HCT116 (cell line): ENCODE measurements around the gene DGKE. TPM values are rescaled to one million over a fixed set of nuclear protein-coding genes. Genes with fewer than 3 reads are reported as not detected.

Experiments used
- ATAC-seq: fragments of 200-7000 bp; cut with Tn5 transposase; 2 replicates; pipeline ENCODE4 v1.9.1; 2020; ENCODE audit warnings: mild to moderate bottlenecking, moderate library complexity
- BruUV-seq: library from RNA; stranded (reverse); fragments of 400-500 nt; replicated peaks from 2 replicates; lab custom pipeline; 2021; lab: Mats Ljungman, UMichigan
- CTCF ChIA-PET: fragments of 300-600 bp; sonication (Branson Sonifier 250); formaldehyde crosslinking; loops from one replicate; lab custom pipeline; 2021; ENCODE audit warnings: antibody characterized with exemption; lab: Charles Lee
- POLR2A ChIA-PET: fragments of 300-600, 350-600 bp; sonication (Branson Sonifier 250); formaldehyde crosslinking; loops from one replicate; lab custom pipeline; 2021; ENCODE audit warnings: antibody characterized with exemption; lab: Charles Lee
- RAD21 ChIA-PET, 2 experiments: fragments of 300-600 bp; sonication (Branson Sonifier 250); formaldehyde crosslinking; loops; one replicate each; lab custom pipeline; 2023; ENCODE audit warnings: low total read pairs in 2 of 2; ENCODE audit not compliant: uncharacterized antibody in 2 of 2, unreplicated experiment in 2 of 2, low non-redundant PET in 1 of 2; lab: Charles Lee
- DNase-seq: peaks from one replicate; pipeline ENCODE4 v3.0.0-alpha.2; 2010; ENCODE audit warnings: low read depth, low spot score
- H2AFZ ChIP-seq: fragments of 200-600 bp; shearing (Covaris generic), sonication (generic); 2 replicates; pipeline ENCODE4 v1.6.1; 2017; ENCODE audit warnings: low read depth, mixed run types, mixed read lengths, antibody characterized with exemption, low read length; ENCODE audit not compliant: poor library complexity, severe bottlenecking
- H3K27ac ChIP-seq: 2 replicates; pipeline ENCODE4 v1.5.1; 2012; ENCODE audit warnings: low read depth, low read length
- H3K27me3 ChIP-seq: fragments of 200-600 bp; sonication (generic); 2 replicates; pipeline ENCODE4 v1.6.1; 2016; ENCODE audit warnings: mixed run types, low read length, mixed read lengths; ENCODE audit not compliant: insufficient read depth
- H3K36me3 ChIP-seq, 2 experiments: fragments of 200-500 bp in 1 of 2; fragments of 200-600 bp in 1 of 2; sonication (Bioruptor generic) in 1 of 2; sonication (generic) in 1 of 2; 2 replicates each; pipeline versions ENCODE4 v1.5.1 to v1.6.1; 2014 to 2016; ENCODE audit warnings: low read length in 2 of 2, inconsistent platforms in 1 of 2, mixed read lengths in 1 of 2, mixed run types in 1 of 2; ENCODE audit not compliant: insufficient read depth in 2 of 2, control insufficient read depth in 1 of 2
- H3K4me1 ChIP-seq, 2 experiments: fragments of 200-600 bp in 1 of 2; sonication (generic) in 1 of 2; 2 replicates each; pipeline versions ENCODE4 v1.5.1 to v1.6.1; 2012 to 2017; ENCODE audit warnings: low read length in 2 of 2, inconsistent platforms in 1 of 2, mild to moderate bottlenecking in 1 of 2, mixed read lengths in 1 of 2, mixed run types in 1 of 2, moderate library complexity in 1 of 2; ENCODE audit not compliant: insufficient read depth in 2 of 2, control insufficient read depth in 1 of 2
- H3K4me2 ChIP-seq: fragments of 200-600 bp; sonication (generic); 2 replicates; pipeline ENCODE4 v1.6.1; 2017; ENCODE audit warnings: mixed run types, low read length, mixed read lengths
- H3K4me3 ChIP-seq, 2 experiments: fragments of 200-600 bp in 1 of 2; sonication (generic) in 1 of 2; replicated peaks in 1 of 2; 2 replicates each; pipeline ENCODE4 v1.5.1; 2011 to 2016; ENCODE audit warnings: low read length in 2 of 2, control low read depth in 1 of 2, low read depth in 1 of 2, mild to moderate bottlenecking in 1 of 2, mixed read lengths in 1 of 2, mixed run types in 1 of 2
- H3K79me2 ChIP-seq: fragments of 200-600 bp; sonication (generic); 2 replicates; pipeline ENCODE4 v1.6.1; 2017; ENCODE audit warnings: mild to moderate bottlenecking, mixed run types, low read length, moderate library complexity, mixed read lengths; ENCODE audit not compliant: insufficient read depth
- H3K9ac ChIP-seq: fragments of 200-600 bp; sonication (generic); 2 replicates; pipeline ENCODE4 v1.6.1; 2016; ENCODE audit warnings: low read length, mixed read lengths
- H3K9me2 ChIP-seq: fragments of 200-600 bp; sonication (generic), shearing (Covaris generic); 2 replicates; pipeline ENCODE4 v1.6.1; 2017; ENCODE audit warnings: mixed run types, mild to moderate bottlenecking, moderate library complexity; ENCODE audit not compliant: insufficient read depth
- H3K9me3 ChIP-seq, 2 experiments: fragments of 200-500 bp in 1 of 2; fragments of 200-600 bp in 1 of 2; sonication (Bioruptor generic) in 1 of 2; sonication (generic) in 1 of 2; 2 replicates each; pipeline ENCODE4 v1.6.1; 2014 to 2017; ENCODE audit warnings: low read length in 2 of 2, mixed read lengths in 2 of 2, inconsistent platforms in 1 of 2, low read depth in 1 of 2, mild to moderate bottlenecking in 1 of 2, mixed run types in 1 of 2, moderate library complexity in 1 of 2; ENCODE audit not compliant: control insufficient read depth in 1 of 2, insufficient read depth in 1 of 2
- H4K20me1 ChIP-seq: fragments of 200-600 bp; sonication (generic), shearing (Covaris generic); 2 replicates; pipeline ENCODE4 v1.6.1; 2017; ENCODE audit warnings: mixed run types, mild to moderate bottlenecking, moderate library complexity; ENCODE audit not compliant: insufficient read depth
- ELF1 ChIP-seq: IDR thresholded peaks from 2 replicates; pipeline ENCODE4 v1.6.1; 2012; ENCODE audit warnings: low read depth, borderline replicate concordance
- EZH2 ChIP-seq: fragments of 200-600 bp; sonication (generic); IDR thresholded peaks from 2 replicates; pipeline ENCODE4 v1.6.1; 2017; ENCODE audit warnings: antibody characterized with exemption, mixed run types
- EZH2phosphoT487 ChIP-seq: fragments of 200-600 bp; IDR thresholded peaks from 2 replicates; pipeline ENCODE4 v1.6.1; 2018; ENCODE audit warnings: antibody characterized with exemption, borderline replicate concordance
- POLR2AphosphoS5 ChIP-seq: IDR thresholded peaks from 2 replicates; pipeline ENCODE4 v1.6.1; 2011; ENCODE audit warnings: mild to moderate bottlenecking, low read depth, low read length, moderate library complexity
- RAD21 ChIP-seq: IDR thresholded peaks from 2 replicates; pipeline ENCODE4 v1.6.1; 2012; ENCODE audit warnings: low read depth, mild to moderate bottlenecking
- SIN3A ChIP-seq: IDR thresholded peaks from 2 replicates; pipeline ENCODE4 v1.6.1; 2012; ENCODE audit warnings: low read depth
- SRF ChIP-seq: IDR thresholded peaks from 2 replicates; pipeline ENCODE4 v1.6.1; 2012; ENCODE audit warnings: low read depth
- ZFX ChIP-seq: fragments of 450-650 bp; IDR thresholded peaks from 2 replicates; pipeline ENCODE4 v1.6.1; 2017
- intact Hi-C: fragments of 100-400 bp; cut with micrococcal nuclease; formaldehyde crosslinking; loops from 2 replicates; pipeline ENCODE4 v1.10.0; 2022
- total RNA-seq: library from RNA; stranded (reverse); gene quantifications from one replicate; pipeline ENCODE4 v1.2.1, GENCODE V29; 2021; ENCODE audit not compliant: unreplicated experiment
- TF ChIP-seq, protein P1 (sequence below): IDR thresholded peaks from 2 replicates; pipeline ENCODE4 v1.6.1; 2012

The DGKE gene
- total RNA-seq, 1 experiment from 2014 or later, result 5.2 TPM

DNA sequence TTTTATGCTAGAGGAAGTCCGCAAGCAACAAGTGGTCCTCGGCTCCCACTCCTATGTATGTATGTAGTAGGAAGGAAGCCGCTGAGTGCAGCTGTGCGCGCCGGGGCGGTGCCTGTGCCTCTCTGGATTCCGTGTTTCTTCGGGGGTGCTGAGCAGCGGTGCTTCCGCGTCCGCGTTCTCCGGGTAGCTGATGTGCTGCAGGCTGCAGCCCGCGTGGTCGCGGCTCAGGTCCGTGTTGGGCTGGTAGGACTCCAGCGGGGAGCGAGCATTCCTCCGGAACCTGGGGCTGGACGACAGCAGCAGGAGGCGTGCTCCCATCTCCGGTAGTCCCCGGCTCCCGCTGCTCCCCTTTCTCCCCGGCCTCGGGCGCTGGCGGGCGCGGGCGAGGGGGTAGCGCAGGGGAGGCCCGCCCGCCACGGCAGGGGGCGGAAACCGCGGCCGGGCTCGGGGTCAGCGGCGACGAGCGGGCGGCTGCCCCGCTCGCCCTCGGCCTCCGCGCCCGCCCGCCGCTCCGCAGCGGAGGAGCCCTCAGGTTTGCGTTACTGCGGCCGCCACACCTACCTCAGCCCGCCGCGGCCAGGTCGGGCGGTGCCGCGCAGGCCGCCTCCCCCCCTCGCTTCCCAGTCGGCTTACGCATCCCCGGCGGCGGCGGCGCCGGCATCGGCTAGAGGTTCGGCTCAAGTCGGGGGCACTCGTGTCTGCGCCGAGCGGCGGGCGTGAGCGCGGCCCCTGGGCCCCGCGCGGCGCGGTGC lies 718 bp upstream of the DGKE start:
- Histone ChIP-seq H3K9me2 (no peaks in the 10 kb centered on the region), H3K4me2 (peak overlapping the region; percentile 83), H3K27me3 (no peaks in the 10 kb centered on the region), H3K36me3 (no peaks in the 10 kb centered on the region), H3K9ac (peak overlapping the region; percentile 65)
- CTCF ChIA-PET, result interaction anchor here (1.8 kb wide), 1 partner anchor 14 kb away, joined by 11 read pairs; no protein-coding TSS in a partner anchor
- intact Hi-C loops, result loop anchor here (1.0 to 10.0 kb wide), 2 partner anchors 81 to 252 kb away; partner anchors contain the start of genes AKAP1 and TRIM25
- RAD21 ChIA-PET, result interaction anchor here in 1 of 2 experiments (0.9 kb wide), 1 partner anchor 14 kb away, joined by 3 read pairs; no protein-coding TSS in a partner anchor
- no TSS peak for BruUV-seq
- no peak for TF ChIP-seq SIN3A
- peak; percentile 46 for TF ChIP-seq POLR2AphosphoS5
- TF ChIP-seq ZFX, result peak; percentile 52; the same call in 1 of the 2 replicates
- TF ChIP-seq SRF, result no peak
- no peak for TF ChIP-seq RAD21
- TF ChIP-seq, all 23 proteins: peak for 2
- peak overlapping the region; percentile 63 to 65 for H3K4me3 ChIP-seq
- ATAC-seq (peak; percentile 83), DNase-seq (peak; percentile 51)
- no peaks in the 10 kb centered on the region for H3K79me2 ChIP-seq
- peak overlapping the region; percentile 74 for H3K27ac ChIP-seq
- POLR2A ChIA-PET, result interaction anchor here (1.3 to 1.4 kb wide), 2 partner anchors 47 to 81 kb away, joined by 3 to 4 read pairs; partner anchors contain the start of gene TRIM25
- H3K4me1 ChIP-seq, result peaks cover 9 to 21% of the 10 kb centered on the region in 2 experiments
- peak overlapping the region; percentile 69 for H2AFZ ChIP-seq
- no peaks in the 10 kb centered on the region for H4K20me1 ChIP-seq
- no peaks in the 10 kb centered on the region for H3K9me3 ChIP-seq

DNA sequence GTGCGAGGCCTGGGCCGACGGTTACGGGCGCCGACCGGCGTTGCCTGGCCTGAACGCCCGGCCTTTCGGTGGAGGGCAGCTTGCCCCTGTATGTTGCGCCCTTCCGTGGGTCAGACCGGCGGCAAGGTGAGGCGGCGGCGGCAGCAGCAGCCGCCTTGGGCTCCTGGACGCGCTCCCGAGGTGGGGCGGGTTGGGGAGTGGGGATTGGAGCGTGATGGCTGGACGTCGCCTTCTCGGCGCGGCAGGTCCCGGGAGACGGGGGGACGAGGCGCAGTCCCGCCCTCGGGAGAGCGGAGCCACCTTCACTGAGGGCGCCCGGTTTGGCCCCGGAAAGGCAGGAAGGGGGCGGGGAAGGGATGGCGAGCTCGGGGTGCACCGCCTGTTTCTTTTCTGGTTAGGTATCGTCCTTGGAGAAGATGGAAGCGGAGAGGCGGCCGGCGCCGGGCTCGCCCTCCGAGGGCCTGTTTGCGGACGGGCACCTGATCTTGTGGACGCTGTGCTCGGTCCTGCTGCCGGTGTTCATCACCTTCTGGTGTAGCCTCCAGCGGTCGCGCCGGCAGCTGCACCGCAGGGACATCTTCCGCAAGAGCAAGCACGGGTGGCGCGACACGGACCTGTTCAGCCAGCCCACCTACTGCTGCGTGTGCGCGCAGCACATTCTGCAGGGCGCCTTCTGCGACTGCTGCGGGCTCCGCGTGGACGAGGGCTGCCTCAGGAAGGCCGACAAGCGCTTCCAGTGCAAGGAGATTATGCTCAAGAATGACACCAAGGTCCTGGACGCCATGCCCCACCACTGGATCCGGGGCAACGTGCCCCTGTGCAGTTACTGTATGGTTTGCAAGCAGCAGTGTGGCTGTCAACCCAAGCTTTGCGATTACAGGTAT lies 671 bp downstream of the DGKE start:
- Histone ChIP-seq H2AFZ (no peak overlapping the region), H3K4me3 (peak overlapping the region in 1 of 2 experiments; percentile 65; a peak in 1 of 4 replicates), H3K27ac (peak overlapping the region; percentile 36; the same call in 1 of the 2 replicates), H3K27me3 (no peaks in the 10 kb centered on the region), H3K4me1 (peaks cover 9 to 21% of the 10 kb centered on the region in 2 experiments), H3K79me2 (no peaks in the 10 kb centered on the region), H3K9ac (peak overlapping the region; percentile 24; the same call in 1 of the 2 replicates), H3K36me3 (no peaks in the 10 kb centered on the region), H3K9me3 (no peaks in the 10 kb centered on the region), H3K9me2 (no peaks in the 10 kb centered on the region), H3K4me2 (peak overlapping the region; percentile 83), H4K20me1 (no peaks in the 10 kb centered on the region)
- intact Hi-C loops, result loop anchor here (10.0 kb wide), 1 partner anchor 250 kb away; the partner anchor contains the start of gene AKAP1
- ChIA-PET CTCF (interaction anchor here (1.8 kb wide), 1 partner anchor 15 kb away, joined by 11 read pairs; no protein-coding TSS in a partner anchor), RAD21 (interaction anchor here in 1 of 2 experiments (0.6 kb wide), 1 partner anchor 239 kb away, joined by 5 read pairs; no protein-coding TSS in a partner anchor), POLR2A (interaction anchor here (1.0 to 1.4 kb wide), 4 partner anchors 15 to 79 kb away, joined by 3 to 4 read pairs (median 4); partner anchors contain the start of gene TRIM25)
- TF ChIP-seq EZH2phosphoT487, result no peak
- TF ChIP-seq RAD21, result no peak
- no peak for TF ChIP-seq SRF
- TF ChIP-seq, protein P1, sequence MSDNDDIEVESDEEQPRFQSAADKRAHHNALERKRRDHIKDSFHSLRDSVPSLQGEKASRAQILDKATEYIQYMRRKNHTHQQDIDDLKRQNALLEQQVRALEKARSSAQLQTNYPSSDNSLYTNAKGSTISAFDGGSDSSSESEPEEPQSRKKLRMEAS, result no peak
- no peak for TF ChIP-seq SIN3A
- no peak for TF ChIP-seq ELF1
- no peak for TF ChIP-seq POLR2AphosphoS5
- no peak for TF ChIP-seq EZH2
- DNase-seq (no peak), ATAC-seq (no peak)
- BruUV-seq, result no TSS peak
